Measurements from ENCODE around the gene DNAH9.

Gene DNAH9

DNA sequence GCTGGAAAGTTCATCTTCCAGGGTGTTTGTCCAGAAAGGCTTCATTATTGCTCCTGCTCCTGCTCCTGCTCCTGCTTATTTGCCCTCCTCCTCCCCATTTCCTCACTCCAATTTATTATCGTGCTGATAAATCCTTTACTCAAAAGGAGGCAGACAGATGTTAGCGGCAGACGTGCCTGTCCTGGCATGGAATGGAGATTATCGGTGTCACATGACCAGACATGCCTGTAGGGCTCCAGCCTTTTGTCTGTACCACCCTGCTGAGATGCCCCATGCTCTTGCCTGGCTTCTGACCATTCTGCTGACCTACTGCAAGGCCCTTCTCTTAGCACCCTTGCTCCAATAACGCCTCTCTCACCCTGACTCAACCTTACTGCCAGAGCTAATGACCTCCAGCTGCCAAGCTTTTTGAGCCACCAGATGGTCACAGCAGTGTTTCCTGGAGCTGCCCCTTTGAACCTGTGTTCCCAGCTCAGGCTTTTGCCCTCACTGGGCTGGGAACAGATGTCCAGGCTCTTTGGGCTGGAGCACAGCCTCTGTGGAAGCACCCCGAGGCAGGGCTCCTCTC is 12.8 kb downstream of the DNAH9 start:
- DNase-seq (ENCODE audit: low spot score): no peak

- no peak for DNase-seq (ENCODE audit: low spot score)
Observed at GRCh38 chr17:11612956-11613355, 14.7 kb downstream of the DNAH9 start.

DNA sequence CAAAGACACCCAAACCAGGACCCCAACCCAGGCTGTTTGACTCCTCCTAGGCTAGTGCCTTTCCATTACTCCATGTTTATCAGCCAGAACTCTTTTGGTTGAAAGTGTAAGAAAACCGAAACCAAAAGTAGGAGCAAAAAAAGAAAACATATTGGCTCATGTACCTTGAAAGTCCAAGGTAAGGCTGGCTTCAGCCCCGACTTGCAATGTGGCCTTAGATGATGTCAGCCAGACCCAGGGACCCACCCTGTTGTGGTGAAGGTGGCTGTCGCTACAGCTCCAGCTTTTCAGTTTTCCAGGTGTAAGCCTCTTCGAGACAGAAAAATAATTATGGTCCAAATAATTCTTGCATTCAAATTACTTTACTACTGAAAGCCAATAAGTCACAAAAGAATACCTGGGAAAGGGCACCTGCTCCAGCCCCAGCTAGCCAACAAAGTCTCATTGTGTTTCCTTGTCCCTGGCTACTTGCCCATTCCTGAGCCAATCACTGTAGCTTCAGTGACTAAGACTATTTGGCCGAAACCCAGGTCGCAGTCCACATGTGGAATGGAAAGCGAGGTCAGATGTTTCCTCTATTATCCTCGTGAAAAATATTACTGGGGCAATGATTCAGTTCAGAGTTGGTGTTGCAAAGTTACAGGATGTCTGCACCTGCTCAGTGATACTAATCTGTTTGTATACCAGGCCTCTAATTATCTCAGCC is 20.7 kb downstream of the DNAH9 start:
- DNase-seq (ENCODE audit: low spot score): no peak

- no peak for DNase-seq (ENCODE audit: low spot score)
Observed at GRCh38 chr17:11622492-11622891, 24.2 kb downstream of the DNAH9 start.

DNA sequence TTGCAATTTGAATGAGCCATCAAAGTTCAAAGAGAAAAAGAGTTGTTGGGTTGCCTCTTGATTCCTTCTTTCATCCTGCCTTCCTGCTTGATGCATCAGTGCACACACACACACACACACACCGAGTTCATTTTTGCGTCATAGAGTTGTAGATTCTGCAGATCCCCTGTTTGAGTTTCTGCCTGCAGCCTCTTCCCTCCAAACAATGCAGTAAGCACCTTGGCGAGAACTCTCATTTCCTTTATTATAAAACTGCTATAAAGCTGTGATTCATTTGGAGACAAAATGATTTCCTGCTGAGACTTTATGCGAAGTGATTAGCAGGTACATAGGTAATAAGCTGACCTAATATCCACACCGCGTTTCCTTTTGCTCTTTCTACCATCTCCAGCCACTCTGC is 26.7 kb downstream of the DNAH9 start:
- DNase-seq (ENCODE audit: low spot score): no peak

DNA sequence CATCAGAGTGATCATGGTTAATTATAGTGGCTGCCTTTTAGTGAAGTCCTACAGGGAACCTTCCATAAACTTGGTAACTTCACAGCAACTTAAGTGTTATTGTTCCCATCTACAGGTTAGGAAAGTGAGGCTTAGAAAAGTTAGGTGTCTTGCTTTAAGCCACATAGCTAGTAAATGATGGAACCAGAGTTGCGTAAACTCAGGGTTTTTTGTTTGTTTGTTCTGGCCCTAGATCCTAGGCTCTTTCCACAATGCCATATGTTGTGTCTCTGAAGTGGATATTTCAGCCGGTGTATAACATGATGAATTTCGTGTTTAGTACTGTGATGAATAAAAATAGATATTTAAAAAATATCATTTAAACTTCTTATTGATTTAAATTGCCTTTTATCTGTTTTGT is 27.6 kb downstream of the DNAH9 start:
- no peak for DNase-seq (ENCODE audit: low spot score)

DNA sequence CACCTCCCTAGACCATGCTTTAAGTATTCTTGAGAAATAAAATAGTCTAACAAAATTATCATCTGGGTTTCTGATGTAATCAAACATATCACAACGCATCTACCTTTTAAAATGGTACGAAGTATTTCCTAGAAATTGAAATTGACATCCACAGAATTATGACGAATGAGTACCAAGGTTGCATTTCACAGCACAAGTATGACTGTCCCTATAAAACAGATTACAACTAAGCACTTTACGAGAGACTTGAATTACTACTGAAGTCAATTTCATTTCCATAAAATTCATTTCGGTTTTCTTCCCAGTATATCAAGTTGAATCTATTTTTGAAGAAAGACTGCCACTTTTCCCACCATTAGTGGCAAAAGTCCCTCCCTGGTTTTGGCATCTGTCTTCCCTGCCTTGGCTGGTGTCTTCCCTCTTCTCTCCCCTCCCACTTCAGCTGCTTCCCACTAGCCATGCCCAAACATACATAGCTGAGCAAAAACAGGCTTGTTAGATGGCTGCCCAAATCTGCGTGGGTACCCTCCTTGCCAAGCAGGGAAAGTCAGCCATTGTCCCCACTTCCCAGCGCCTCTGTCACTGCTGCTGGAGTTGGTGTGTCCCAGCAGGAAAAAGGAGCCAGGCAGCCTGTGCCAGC is 29.2 kb downstream of the DNAH9 start:
- DNase-seq (ENCODE audit: low spot score): no peak

DNA sequence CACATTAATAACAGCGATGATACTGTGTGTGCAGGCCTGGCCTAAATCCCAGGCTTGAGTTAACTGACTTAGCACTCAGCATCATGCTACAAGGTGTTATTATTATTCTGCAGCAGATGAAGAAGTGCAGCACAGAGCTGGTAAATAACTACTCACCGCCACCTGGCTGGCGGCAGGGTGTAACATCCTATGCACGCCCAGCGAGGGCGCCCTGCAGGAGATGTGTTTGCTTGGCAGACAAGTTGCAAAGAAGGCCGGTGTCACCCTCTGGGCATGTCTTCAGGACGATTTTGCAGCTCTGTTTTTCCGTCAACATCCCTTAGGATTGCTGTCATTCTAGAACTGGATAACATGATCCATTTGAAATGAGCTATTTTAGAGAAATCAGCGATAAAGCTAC is 30.1 kb downstream of the DNAH9 start:
- no peak for DNase-seq (ENCODE audit: low spot score)

DNA sequence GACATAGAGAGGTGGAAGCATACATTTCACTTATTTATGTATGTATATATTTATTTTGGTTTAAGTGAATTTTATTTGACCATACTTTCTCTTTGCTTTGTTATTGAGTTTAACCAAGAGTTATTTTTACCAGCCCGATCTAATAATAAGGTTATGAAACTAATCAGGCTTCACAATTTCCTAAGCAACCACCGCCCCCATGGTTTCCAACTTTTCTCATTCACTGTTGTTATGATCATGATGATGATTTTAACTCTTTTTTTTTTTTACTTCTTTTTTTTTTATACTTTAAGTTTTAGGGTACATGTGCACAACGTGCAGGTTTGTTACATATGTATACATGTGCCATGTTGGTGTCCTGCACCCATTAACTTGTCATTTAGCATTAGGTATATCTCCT is 30.6 kb downstream of the DNAH9 start:
- no peak for DNase-seq (ENCODE audit: low spot score)

DNA sequence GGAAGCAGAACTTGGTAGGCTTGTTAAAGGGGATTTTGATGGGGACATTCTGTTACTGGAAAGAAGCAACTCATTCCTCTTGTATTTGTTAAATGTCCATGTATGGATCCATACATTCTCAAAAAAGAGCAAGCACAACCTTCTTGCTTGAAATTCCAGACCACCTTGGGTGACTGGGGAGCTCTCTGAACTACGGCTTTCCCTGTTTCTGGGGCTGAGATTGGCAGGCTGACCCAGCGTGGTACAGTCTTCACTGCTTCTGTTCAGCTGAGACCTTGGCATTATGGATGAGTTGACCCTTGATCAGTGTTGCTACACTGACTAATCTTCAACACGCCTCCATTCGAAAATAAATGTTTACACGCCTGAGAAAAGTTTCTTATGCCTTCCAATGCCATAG is 38.5 kb downstream of the DNAH9 start:
- no peak for DNase-seq (ENCODE audit: low spot score)

DNA sequence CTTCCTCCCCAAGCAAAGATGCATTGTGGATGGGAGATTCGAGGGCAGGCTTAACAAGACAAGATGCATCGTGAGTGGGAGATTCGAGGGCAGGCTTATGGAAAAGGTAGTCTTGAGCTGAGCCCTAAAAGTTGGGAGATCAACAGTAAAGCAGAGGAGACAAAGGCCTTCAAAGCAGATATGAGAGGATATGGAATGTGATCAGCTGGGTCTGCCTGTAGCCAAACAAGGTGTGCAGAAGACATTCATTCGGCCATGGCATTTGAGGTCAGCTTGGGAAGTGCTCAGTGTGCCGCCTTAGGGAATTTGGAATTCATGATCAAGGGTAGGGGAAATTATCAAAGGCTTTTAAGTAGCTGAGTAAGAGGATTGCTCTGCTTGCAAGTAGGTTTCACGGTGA is 39.5 kb downstream of the DNAH9 start:
- no peak for DNase-seq (ENCODE audit: low spot score)

GRCh38 chr17:11638700-11639265 is 40.5 kb downstream of the DNAH9 start:
- no peak for DNase-seq (ENCODE audit: low spot score)

- DNase-seq (ENCODE audit: low spot score): no peak
Observed at GRCh38 chr17:11639736-11640462, 41.6 kb downstream of the DNAH9 start.

GRCh38 chr17:11640463-11640814 is 42.2 kb downstream of the DNAH9 start:
- no peak for DNase-seq (ENCODE audit: low spot score)

DNA sequence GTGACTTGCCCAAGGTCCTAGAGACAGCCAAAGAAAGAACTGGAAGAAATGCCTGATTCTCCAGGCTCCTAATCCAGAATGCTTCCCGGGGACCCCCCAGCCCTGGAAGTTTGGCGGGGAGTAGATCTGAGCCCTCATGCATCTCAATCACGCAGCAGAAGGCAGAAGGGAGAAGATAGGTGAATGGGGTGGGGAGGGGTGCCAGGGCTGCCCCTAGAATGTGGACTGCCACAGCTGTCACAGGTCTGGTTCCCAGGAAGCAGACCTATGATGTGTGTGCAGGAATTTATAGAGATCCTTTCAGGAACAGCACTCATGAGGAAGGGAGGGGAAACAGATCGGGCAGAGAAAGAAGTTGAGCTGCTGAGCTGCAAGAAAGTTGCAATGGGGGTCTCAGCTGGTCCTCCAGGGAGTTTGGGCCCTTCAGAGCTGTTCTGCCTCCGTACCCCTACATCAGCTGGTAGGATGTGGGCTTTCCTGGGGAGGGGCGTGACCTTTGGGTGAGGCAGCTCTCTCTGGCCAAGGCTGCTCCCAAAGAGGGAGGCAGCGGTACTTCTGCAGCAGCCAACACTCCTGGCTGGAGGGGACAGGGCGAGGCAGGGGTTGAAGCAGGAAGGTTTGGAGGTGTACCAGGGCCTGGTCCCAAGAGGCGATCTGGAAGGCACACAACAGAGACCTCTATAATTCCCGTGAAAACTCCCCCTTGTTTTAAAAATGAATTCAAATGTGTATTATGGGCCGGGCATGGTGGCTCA is 43.4 kb downstream of the DNAH9 start:
- DNase-seq (ENCODE audit: low spot score): no peak

DNA sequence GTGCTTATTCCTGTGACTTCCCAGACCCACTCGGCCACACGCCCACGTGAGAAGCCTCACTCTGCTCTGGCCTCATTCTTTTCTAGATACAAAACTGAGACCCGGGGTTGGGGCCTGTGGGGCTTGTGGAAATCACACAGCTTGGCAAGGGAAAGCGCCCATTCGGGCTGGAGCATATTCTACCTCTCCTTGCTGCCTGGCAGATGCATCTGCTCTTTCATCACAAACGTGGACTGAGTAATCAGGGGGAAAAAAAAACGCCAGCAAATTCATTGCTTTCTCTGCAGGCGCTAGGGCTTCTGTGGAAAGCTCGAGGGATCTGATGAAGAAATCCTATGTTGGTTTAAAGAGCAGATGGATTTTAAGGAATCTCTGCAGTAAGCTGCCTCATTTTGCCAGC is 44.4 kb downstream of the DNAH9 start:
- no peak for DNase-seq (ENCODE audit: low spot score)

DNA sequence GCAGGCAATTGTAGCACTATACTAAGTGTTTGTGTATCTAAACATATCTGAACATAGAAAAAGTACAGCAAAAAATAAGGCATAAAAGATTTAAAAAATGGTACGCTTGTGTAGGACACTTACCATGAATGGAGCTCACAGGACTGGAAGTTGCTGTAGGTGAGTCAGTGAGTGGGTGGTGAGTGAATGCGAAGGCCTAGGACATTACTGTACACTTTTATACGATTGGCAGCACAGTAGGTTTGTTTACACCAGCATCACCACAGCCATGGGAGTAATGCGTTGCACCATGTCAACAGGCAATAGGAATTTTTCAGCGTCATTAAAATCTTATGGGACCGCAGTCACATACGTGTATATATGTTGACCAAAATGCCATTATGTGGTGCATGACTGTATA is 45.6 kb downstream of the DNAH9 start:
- no peak for DNase-seq (ENCODE audit: low spot score)

GRCh38 chr17:11644265-11645212 is 46.3 kb downstream of the DNAH9 start:
- DNase-seq (ENCODE audit: low spot score): peak; percentile 35

DNA sequence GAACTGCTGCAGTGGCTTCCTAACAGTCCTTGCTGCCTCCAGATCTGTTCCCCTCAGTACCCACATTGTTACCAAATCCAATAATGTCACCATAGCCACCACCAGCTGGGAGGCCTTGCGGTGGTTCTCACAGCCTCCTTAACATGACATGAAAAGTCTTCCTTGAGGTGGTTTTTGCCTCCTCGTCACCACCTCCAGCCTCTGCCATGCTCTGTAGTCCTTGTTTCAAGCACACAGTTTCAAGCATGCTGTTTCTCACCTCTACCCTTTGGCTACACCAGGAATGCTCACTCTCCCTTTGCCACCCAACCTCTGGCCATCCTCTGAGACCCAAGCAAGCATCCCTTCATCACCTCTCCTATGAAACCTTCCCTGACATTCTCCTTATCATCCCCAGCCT is 47.2 kb downstream of the DNAH9 start:
- DNase-seq (ENCODE audit: low spot score): no peak

- no peak for DNase-seq (ENCODE audit: low spot score)
Observed at GRCh38 chr17:11651089-11651488, 52.8 kb downstream of the DNAH9 start.

DNA sequence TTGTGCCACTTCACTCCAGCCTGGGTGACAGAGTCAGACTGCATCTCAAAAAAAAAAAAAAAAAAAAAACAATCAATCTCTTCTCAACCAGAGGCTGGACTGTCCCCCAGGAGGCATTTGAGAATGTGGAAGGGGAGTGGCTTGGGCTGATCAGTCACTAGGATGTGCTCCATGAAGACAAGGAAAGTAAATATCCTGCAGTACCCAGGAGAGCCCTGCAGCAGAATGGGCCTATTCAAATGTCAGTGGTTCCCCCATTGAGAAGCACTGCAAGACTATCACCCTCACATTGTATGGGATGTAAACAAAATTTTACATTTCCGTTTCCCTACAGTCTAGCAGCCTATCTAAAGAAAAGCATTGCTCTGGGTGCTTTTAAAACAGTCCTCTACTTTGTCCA is 70.3 kb downstream of the DNAH9 start:
- no peak for DNase-seq (ENCODE audit: low spot score)
